HT1080 (cell line): Measurements from ENCODE around the gene RBM10. TPM values are rescaled to one million over a fixed set of nuclear protein-coding genes. Genes with fewer than 3 reads are reported as not detected.
A peak's percentile ranks its signal among the peaks of the same experiment; 100 is the strongest.
"Not testable (repeated sequence)": the region's sequence is repeated elsewhere in the genome, so short reads cannot be mapped to it uniquely, and the experiment has no call there.

ENCODE experiments used
- DNase-seq: peaks from one replicate; pipeline ENCODE4 v3.0.0-alpha.2; 2015; ENCODE audit warnings: low read depth
- polyA plus RNA-seq, 2 experiments: library from polyadenylated mRNA; depleted of rRNA; stranded (reverse); fragments of >200 nt; gene quantifications; 2 replicates each; pipeline ENCODE4 v1.2.3, GENCODE V29; 2015
- total RNA-seq: library from RNA; depleted of rRNA; stranded (reverse); fragments of >200 nt; shearing (Covaris generic); gene quantifications from 2 replicates; pipeline ENCODE4 v1.2.3, GENCODE V29; 2014; rRNA removed

The RBM10 gene, protein sequence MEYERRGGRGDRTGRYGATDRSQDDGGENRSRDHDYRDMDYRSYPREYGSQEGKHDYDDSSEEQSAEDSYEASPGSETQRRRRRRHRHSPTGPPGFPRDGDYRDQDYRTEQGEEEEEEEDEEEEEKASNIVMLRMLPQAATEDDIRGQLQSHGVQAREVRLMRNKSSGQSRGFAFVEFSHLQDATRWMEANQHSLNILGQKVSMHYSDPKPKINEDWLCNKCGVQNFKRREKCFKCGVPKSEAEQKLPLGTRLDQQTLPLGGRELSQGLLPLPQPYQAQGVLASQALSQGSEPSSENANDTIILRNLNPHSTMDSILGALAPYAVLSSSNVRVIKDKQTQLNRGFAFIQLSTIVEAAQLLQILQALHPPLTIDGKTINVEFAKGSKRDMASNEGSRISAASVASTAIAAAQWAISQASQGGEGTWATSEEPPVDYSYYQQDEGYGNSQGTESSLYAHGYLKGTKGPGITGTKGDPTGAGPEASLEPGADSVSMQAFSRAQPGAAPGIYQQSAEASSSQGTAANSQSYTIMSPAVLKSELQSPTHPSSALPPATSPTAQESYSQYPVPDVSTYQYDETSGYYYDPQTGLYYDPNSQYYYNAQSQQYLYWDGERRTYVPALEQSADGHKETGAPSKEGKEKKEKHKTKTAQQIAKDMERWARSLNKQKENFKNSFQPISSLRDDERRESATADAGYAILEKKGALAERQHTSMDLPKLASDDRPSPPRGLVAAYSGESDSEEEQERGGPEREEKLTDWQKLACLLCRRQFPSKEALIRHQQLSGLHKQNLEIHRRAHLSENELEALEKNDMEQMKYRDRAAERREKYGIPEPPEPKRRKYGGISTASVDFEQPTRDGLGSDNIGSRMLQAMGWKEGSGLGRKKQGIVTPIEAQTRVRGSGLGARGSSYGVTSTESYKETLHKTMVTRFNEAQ
- total RNA-seq = 62.7 and 67.3 TPM in 2 replicates
- 38.9 and 42.7 TPM in 2 replicates for polyA plus RNA-seq (2015; cell fraction: cytosol; rRNA removed)
- polyA plus RNA-seq (2015; cell fraction: nucleus; rRNA removed) = 57.9 and 59.9 TPM in 2 replicates

- peak; percentile 94 for DNase-seq
Measured at GRCh38 chrX:47144626-47145394, at the start of gene RBM10, which contains the start of gene NDUFB11. RBM10 (plus strand) TSS chrX:47145221; CDS start chrX:47147482, 2,261 bp downstream. NDUFB11 (minus strand) TSS chrX:47144702; CDS start chrX:47144679, 23 bp downstream.

- no peak for DNase-seq
Measured at GRCh38 chrX:47097018-47097417, 48.0 kb upstream of the RBM10 start.

GRCh38 chrX:47098338-47099094 lies 46.5 kb upstream of the RBM10 start:
- no peak for DNase-seq

GRCh38 chrX:47101206-47101605 lies 43.8 kb upstream of the RBM10 start:
- no peak for DNase-seq

GRCh38 chrX:47110936-47111615 lies 33.9 kb upstream of the RBM10 start:
- DNase-seq = not testable (repeated sequence)

DNA sequence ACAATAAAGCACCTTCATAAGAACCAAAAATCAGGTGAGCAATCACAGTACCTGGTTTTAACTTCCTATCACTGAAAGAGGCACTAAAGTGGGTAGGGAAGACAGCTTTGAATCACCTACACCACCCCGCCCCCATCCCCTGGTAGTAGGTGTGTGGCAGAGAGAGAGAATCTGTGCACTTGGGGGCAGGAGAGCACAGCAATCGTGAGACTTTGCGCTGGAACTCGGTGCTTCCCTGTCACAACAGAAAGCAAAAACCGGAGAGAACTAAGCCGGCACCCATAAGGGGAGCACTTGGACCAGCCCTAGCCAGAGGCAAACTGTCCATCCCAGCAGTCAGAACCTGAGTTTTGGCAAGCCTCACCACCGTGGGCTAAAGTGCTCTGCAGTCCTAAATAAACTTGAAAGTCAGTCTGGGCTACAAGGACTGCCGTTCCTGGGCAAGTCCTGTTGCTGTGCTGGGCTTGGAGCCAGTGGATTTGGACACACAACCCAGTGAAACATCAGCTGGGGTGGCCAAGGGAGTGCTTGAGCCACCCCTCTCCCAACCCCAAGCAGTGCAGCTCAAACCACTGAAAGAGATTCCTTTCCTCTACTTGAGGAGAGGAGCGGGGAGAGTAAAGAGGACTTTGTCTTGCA lies 32.6 kb upstream of the RBM10 start:
- no peak for DNase-seq

DNA sequence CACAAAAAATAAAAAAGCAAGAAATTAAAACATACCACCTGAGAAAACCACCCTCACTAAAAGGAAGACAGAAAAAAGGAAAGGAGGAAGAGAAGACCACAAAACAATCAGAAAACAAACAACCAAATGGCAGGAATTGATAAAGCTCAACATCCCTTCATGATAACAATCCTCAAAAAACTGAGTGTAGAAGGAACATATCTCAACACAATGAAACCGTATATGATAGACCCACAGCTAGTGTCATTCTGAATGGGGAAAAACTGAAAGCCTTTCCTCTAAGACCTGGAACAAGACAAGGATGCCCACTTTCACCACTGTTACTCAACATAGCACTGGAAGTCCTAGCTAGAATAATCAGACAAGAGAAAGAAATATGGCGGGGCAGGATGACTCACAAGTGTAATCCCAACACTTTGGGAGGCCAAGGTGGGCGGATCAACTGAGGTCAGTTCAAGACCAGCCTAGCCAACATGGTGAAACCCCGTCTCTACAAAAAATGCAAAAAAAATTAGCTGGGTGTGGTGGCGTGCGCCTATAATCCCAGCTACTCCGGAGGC lies 28.4 kb upstream of the RBM10 start:
- not testable (repeated sequence) for DNase-seq

DNA sequence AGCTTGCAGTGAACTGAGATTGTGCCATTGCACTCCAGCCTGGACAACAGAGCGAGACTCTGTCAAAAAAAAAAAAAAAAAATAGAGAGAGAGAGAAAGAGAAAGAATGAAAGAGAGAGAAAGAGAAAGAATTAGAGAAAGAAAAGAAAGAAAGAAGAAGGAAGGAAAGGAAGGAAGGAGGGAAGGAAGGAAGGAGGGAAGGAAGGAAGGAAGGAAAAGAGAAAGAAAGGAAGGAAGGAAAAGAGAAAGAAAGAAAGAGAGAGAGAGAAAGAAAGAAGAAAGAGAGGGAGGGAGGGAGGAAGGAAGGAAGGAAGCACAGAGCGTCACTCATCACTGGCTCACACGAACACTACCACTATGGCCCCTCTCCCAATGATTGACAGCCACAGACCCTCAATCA lies 20.6 kb upstream of the RBM10 start:
- DNase-seq = not testable (repeated sequence)

DNA sequence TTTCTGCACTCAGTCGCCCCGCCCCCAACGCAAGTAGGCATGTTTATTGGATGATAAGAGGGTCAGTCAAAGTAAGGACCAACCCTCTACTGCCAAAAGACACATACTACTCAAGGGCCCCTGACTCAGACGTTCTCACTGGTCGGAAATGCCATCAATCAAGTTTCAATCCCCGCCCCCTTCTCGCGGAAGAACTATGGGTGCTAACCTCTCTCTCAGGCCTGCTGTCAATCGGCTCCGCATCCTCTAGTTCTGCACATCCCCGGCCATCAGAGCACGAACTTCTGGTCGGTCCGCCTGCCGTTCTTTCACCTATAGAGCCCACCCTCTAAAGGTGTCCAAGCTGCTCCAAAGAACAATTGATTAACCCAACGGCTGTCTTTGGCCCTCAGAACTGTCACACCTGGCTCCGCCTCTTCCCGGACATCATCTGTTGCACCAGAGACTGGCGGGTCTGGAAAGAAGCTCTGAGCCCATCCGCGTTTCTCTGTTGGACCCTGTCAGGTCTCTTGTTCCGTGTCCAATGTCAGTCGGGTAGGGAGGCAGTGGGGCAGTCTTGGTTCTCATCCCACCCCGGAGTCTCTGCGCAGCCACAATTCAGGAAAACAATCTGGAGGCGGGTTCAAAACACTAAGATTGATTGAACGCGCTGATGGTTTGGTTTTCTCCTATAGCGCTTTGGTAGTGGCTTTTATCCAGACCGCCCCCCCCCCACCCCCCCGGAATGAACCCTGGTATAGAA lies 15.7 kb upstream of the RBM10 start:
- peak; percentile 96 for DNase-seq

- no peak for DNase-seq
Measured at GRCh38 chrX:47129899-47130358, 15.1 kb upstream of the RBM10 start.

DNA sequence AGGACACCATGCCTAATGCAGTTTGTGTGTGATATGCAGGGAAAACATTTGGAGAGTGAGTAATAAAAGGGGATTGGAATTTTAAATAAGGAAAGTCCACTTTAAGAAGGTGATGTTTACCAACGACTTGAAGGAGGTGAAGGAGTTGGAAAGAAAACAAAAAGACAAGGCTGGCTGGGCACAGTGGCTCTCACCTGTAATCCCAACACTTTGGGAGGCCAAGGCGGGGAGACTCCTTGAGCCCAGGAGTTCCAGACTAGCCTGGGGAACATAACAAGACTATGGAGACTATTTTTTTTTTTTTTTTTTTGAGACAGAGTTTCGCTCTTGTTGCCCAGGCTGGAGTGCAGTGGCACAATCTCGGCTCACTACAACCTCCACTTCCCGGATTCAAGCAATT lies 11.5 kb upstream of the RBM10 start:
- no peak for DNase-seq

DNA sequence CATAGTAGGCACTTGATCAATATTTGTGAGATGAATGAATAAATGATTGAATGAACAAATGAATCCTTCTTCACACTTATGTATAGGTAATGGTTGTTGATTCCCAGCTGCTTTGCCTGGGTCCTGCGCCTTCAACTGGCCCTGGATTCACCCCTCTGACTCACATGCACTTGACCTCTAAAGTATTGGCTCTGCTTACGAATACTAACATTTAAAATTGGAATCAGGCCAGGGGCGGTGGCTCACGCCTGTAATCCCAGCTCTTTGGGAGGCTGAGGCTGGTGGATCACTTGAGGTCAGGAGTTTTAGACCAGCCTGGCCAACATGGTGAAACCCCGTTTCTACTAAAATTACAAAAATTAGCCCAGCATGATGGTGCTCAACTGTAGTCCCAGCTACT lies 9.4 kb upstream of the RBM10 start:
- DNase-seq = peak; percentile 47

DNA sequence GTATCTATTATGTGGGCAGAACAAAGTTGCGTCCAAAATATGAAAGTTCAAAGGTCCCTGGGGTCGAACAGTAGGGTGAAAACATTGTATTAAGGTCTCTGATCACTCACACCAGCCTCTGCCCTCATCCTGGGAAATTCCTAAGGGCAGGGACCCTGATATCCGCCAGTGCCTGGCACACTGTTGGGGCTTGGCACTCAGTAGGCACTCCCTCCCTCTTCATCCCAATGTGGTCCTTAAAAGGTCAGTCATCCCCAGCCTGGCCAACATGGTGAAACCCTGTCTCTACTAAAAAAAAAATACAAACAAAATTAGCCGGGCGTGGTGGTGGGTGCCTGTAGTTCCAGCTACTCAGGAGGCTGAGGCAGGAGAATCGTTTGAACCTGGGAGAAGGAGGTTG lies 6.8 kb upstream of the RBM10 start:
- DNase-seq = no peak

GRCh38 chrX:47143894-47144625 lies 961 bp upstream of the RBM10 start:
- no peak for DNase-seq

DNA sequence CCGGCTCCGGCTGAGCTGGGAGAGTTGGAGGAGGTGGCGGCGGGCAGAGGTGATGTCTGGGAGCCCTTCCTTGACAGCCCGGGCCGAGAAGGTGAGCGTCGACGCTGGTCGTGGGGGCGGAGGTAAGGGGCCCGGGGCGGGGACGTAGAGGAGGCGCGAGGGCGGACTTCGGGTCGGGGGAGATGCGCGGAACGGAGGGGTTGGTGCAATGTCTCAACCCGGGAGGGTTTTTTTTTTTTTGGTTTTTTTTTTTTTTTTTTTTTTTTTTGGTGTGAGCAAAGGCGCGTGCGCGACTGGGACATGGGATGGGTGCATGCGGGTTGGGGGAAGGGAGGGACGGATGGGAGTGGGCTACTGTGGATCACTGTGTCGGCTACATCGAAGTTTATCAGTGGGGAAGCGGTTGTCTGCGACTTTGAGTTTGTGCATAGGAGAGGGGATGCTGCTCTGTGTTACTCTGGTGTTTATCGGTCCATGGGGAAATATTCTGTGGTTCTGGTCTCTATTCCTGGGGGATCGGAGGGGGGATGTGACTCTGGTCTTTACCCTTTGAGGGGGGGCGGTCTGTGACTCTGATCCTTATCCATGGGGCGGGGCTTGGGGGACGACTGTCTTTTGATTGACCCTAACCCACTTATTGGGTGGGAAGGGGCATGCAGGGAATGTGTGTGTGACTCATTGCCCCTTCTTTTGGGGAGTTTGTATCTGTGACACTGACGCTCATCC lies 537 bp downstream of the RBM10 start:
- no peak for DNase-seq

GRCh38 chrX:47146121-47146935 lies 1.3 kb downstream of the RBM10 start:
- no peak for DNase-seq
